Measurements from ENCODE around the gene KCNJ5.

GRCh38 chr11:128868841-128869671 lies 22.1 kb upstream of the KCNJ5 start:
- TF ChIP-seq CTCF (IDR thresholded peaks at IDR 0.05; ENCODE audit: insufficient read depth, low read length) (no peak), SPI1 (IDR thresholded peaks at IDR 0.05; ENCODE audit: borderline replicate concordance, low read depth) (no peak), POLR2AphosphoS5 (IDR thresholded peaks at IDR 0.05; ENCODE audit: low read depth) (no peak), GABPA (IDR thresholded peaks at IDR 0.05; ENCODE audit: low read depth) (no peak)

All from HL-60 (cell line).